Cardiac muscle cell (in vitro differentiated cells and primary cell): ENCODE results near the gene MYH16. TPM values are rescaled to one million over a fixed set of nuclear protein-coding genes. Genes with fewer than 3 reads are reported as not detected.
"Not testable (repeated sequence)": the region's sequence is repeated elsewhere in the genome, so short reads cannot be mapped to it uniquely, and the experiment has no call there.

Experiments
- DNase-seq, 2 donors: peaks; one replicate each; pipeline versions ENCODE4 v3.0.0 to v3.0.0-alpha.2; 2010 to 2017; ENCODE audit warnings: low read depth in 1 of 2, low spot score in 1 of 2
- H3K27ac ChIP-seq: fragments of 200-600 bp; sonication (generic); 2 replicates; pipeline ENCODE4 v1.5.1; 2016
- H3K27me3 ChIP-seq: fragments of 200-600 bp; sonication (generic); 2 replicates; pipeline ENCODE4 v1.6.0; 2016; ENCODE audit warnings: control low read depth
- H3K36me3 ChIP-seq: fragments of 200-600 bp; sonication (generic); 2 replicates; pipeline ENCODE4 v1.5.1; 2016; ENCODE audit warnings: control low read depth
- H3K4me1 ChIP-seq: fragments of 200-600 bp; sonication (generic); 2 replicates; pipeline ENCODE4 v1.8.1; 2017; ENCODE audit warnings: low read depth, mild to moderate bottlenecking, mixed run types
- H3K4me3 ChIP-seq: fragments of 200-600 bp; sonication (generic); 2 replicates; pipeline ENCODE4 v1.5.1; 2016; ENCODE audit warnings: mild to moderate bottlenecking
- H3K9me3 ChIP-seq: fragments of 200-600 bp; sonication (generic); 2 replicates; pipeline ENCODE4 v1.5.1; 2017; ENCODE audit warnings: low read depth, mild to moderate bottlenecking, control low read depth
- CTCF ChIP-seq: IDR thresholded peaks from 2 replicates; pipeline ENCODE4 v1.5.1; 2012; ENCODE audit warnings: low read depth, mild to moderate bottlenecking, low read length
- polyA plus RNA-seq: library from polyadenylated mRNA; unstranded; fragments of >200 nt; fragmentation: Nextera tagmentation; extraction: Ambion mirVana; gene quantifications from 2 replicates; pipeline ENCODE4 v1.2.1, GENCODE V29; 2016
- total RNA-seq: library from RNA; depleted of rRNA; stranded (reverse); fragments of >200 nt; gene quantifications from 2 replicates; pipeline ENCODE4 v1.2.3, GENCODE V29; 2016

MYH16 gene
- total RNA-seq (not detected in 2 replicates), polyA plus RNA-seq (0.09 and 0.15 TPM in 2 replicates)

- no peak within 1 kb of the TSS for H3K4me3 ChIP-seq
- DNase-seq = no peak
- no peaks in the 10 kb centered on the region for H3K4me1 ChIP-seq
- no peaks in the 10 kb centered on the region for H3K9me3 ChIP-seq
- H3K36me3 ChIP-seq = no peaks in the 10 kb centered on the region
- no peak for TF ChIP-seq CTCF
- H3K27ac ChIP-seq = no peak within 1 kb of the TSS
- H3K27me3 ChIP-seq = no peaks in the 10 kb centered on the region
Measured at GRCh38 chr7:99272476-99273045, at the start of gene MYH16. TSS of gene MYH16 (plus strand) at chr7:99272839.

- not testable (repeated sequence) for H3K9me3 ChIP-seq, H3K36me3 ChIP-seq, H3K27ac ChIP-seq, H3K27me3 ChIP-seq, H3K4me3 ChIP-seq, H3K4me1 ChIP-seq
- peak in 1 of 2 donors; percentile 26 for DNase-seq
Measured at GRCh38 chr7:99224263-99224898, 48.3 kb upstream of the MYH16 start.

- DNase-seq = no peak
- H3K36me3 ChIP-seq = no peaks in the 10 kb centered on the region
- no peak overlapping the region for H3K27ac ChIP-seq
- no peak overlapping the region for H3K4me3 ChIP-seq
- H3K27me3 ChIP-seq = no peaks in the 10 kb centered on the region
- TF ChIP-seq CTCF = no peak
- H3K9me3 ChIP-seq = no peaks in the 10 kb centered on the region
- H3K4me1 ChIP-seq = no peaks in the 10 kb centered on the region
Measured at GRCh38 chr7:99224899-99225265, 47.8 kb upstream of the MYH16 start.

- Histone ChIP-seq H3K27me3 (no peaks in the 10 kb centered on the region), H3K27ac (no peak overlapping the region), H3K4me1 (no peaks in the 10 kb centered on the region), H3K36me3 (no peaks in the 10 kb centered on the region), H3K9me3 (no peaks in the 10 kb centered on the region), H3K4me3 (no peak overlapping the region)
- DNase-seq = no peak
- TF ChIP-seq CTCF = no peak
Measured at GRCh38 chr7:99229234-99229633, 43.4 kb upstream of the MYH16 start.

GRCh38 chr7:99232082-99232770, 40.4 kb upstream of the MYH16 start:
- Histone ChIP-seq H3K27me3 (no peaks in the 10 kb centered on the region), H3K36me3 (no peaks in the 10 kb centered on the region), H3K4me3 (no peak overlapping the region), H3K4me1 (no peaks in the 10 kb centered on the region), H3K27ac (no peak overlapping the region), H3K9me3 (no peaks in the 10 kb centered on the region)
- no peak for TF ChIP-seq CTCF
- DNase-seq = no peak

GRCh38 chr7:99232955-99233354, 39.7 kb upstream of the MYH16 start:
- H3K27ac ChIP-seq, H3K4me3 ChIP-seq, H3K36me3 ChIP-seq, H3K4me1 ChIP-seq, DNase-seq, H3K27me3 ChIP-seq, H3K9me3 ChIP-seq: not testable (repeated sequence)
